ENCODE results near the gene TAS2R14. TPM values are rescaled to one million over a fixed set of nuclear protein-coding genes. Genes with fewer than 3 reads are reported as not detected.

Gene TAS2R14
- total RNA-seq, 1 donor from 2014 or later, result not detected

GRCh38 chr12:10896854-10897253 lies 42.2 kb downstream of the TAS2R14 start:
- intact Hi-C loops (cut with DNase I), result no loop called here
- Histone ChIP-seq H3K4me1 (no peaks in the 10 kb centered on the region), H3K27me3 (no peaks in the 10 kb centered on the region), H3K9me3 (peaks cover 0 to 8% of the 10 kb centered on the region in 2 donors), H3K36me3 (peaks cover 0 to 4% of the 10 kb centered on the region in 2 donors), H3K27ac (no peak overlapping the region), H3K4me3 (no peak overlapping the region)
- no peak for TF ChIP-seq CTCF (IDR thresholded peaks at IDR 0.05)
- no peak for DNase-seq (ENCODE audit: low spot score in 2 of 2)

- H3K4me1 ChIP-seq, result no peaks in the 10 kb centered on the region
- no peak for TF ChIP-seq CTCF (IDR thresholded peaks at IDR 0.05)
- no peak for DNase-seq (ENCODE audit: low spot score in 2 of 2)
- H3K27me3 ChIP-seq, result no peaks in the 10 kb centered on the region
- no peak overlapping the region for H3K27ac ChIP-seq
- intact Hi-C loops (cut with DNase I), result no loop called here
- peaks cover 0 to 4% of the 10 kb centered on the region in 2 donors for H3K36me3 ChIP-seq
- no peak overlapping the region for H3K4me3 ChIP-seq
- H3K9me3 ChIP-seq, result no peaks in the 10 kb centered on the region
These were observed 47.1 kb downstream of the TAS2R14 start for GRCh38 chr12:10891937-10892336.

GRCh38 chr12:10889226-10889625 lies 49.8 kb downstream of the TAS2R14 start:
- no peak for DNase-seq (ENCODE audit: low spot score in 2 of 2)
- H3K4me1 ChIP-seq, result no peaks in the 10 kb centered on the region
- H3K4me3 ChIP-seq, result no peak overlapping the region
- peaks cover 0 to 4% of the 10 kb centered on the region in 2 donors for H3K36me3 ChIP-seq
- TF ChIP-seq CTCF (IDR thresholded peaks at IDR 0.05), result no peak
- no peaks in the 10 kb centered on the region for H3K27me3 ChIP-seq
- H3K27ac ChIP-seq, result no peak overlapping the region
- intact Hi-C loops (cut with DNase I), result no loop called here
- no peaks in the 10 kb centered on the region for H3K9me3 ChIP-seq

Other genes with a start within 250 kb of the TAS2R14 start
- gene YBX3, start 215.9 kb downstream of the TAS2R14 start, total RNA-seq, result 326 TPM
- not detected for gene TAS2R7, start 136.6 kb downstream of the TAS2R14 start, total RNA-seq
- gene TAS2R8, start 132.0 kb downstream of the TAS2R14 start, total RNA-seq, result not detected
- gene TAS2R9, start 129.1 kb downstream of the TAS2R14 start, total RNA-seq, result not detected
- not detected for gene TAS2R10, start 112.9 kb downstream of the TAS2R14 start, total RNA-seq
- gene PRR4, start 89.8 kb downstream of the TAS2R14 start, total RNA-seq, result not detected
- not detected for gene PRH1, start 55.0 kb downstream of the TAS2R14 start, total RNA-seq
- 1.4 TPM for gene TAS2R13, start 29.7 kb downstream of the TAS2R14 start, total RNA-seq
- not detected for gene PRH2, start 10.0 kb downstream of the TAS2R14 start, total RNA-seq
- not detected for gene TAS2R50, start 47.6 kb upstream of the TAS2R14 start, total RNA-seq
- gene TAS2R20, start 59.0 kb upstream of the TAS2R14 start, total RNA-seq, result 4.7 TPM
- not detected for gene TAS2R19, start 83.4 kb upstream of the TAS2R14 start, total RNA-seq
- gene TAS2R31, start 92.1 kb upstream of the TAS2R14 start, total RNA-seq, result not detected
- 23.2 TPM for gene TAS2R46, start 123.0 kb upstream of the TAS2R14 start, total RNA-seq
- gene TAS2R43, start 153.1 kb upstream of the TAS2R14 start, total RNA-seq, result not detected
- gene TAS2R30, start 195.4 kb upstream of the TAS2R14 start, total RNA-seq, result 3.6 TPM
- gene SMIM10L1, start 231.9 kb upstream of the TAS2R14 start, total RNA-seq, result 8.0 TPM
- gene TAS2R42, start 247.7 kb upstream of the TAS2R14 start, total RNA-seq, result not detected

All from ascending aorta (tissue), 2 donors.